LNCAP (cell line): Measurements from ENCODE around the gene ARHGAP5.

Source experiments
- TF ChIP-seq, protein P1 (sequence below): fragments of 450-650 bp; IDR thresholded peaks from 2 replicates; pipeline ENCODE4 v1.5.1; 2017; ENCODE audit warnings: mild to moderate bottlenecking

The ARHGAP5 gene

GRCh38 chr14:32129124-32129523 is 52.0 kb downstream of the ARHGAP5 start:
- TF ChIP-seq, protein P1, sequence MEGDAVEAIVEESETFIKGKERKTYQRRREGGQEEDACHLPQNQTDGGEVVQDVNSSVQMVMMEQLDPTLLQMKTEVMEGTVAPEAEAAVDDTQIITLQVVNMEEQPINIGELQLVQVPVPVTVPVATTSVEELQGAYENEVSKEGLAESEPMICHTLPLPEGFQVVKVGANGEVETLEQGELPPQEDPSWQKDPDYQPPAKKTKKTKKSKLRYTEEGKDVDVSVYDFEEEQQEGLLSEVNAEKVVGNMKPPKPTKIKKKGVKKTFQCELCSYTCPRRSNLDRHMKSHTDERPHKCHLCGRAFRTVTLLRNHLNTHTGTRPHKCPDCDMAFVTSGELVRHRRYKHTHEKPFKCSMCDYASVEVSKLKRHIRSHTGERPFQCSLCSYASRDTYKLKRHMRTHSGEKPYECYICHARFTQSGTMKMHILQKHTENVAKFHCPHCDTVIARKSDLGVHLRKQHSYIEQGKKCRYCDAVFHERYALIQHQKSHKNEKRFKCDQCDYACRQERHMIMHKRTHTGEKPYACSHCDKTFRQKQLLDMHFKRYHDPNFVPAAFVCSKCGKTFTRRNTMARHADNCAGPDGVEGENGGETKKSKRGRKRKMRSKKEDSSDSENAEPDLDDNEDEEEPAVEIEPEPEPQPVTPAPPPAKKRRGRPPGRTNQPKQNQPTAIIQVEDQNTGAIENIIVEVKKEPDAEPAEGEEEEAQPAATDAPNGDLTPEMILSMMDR, result no peak

GRCh38 chr14:32134448-32135097 is 57.5 kb downstream of the ARHGAP5 start:
- TF ChIP-seq, protein P1, result no peak

GRCh38 chr14:32136027-32136825 is 59.1 kb downstream of the ARHGAP5 start:
- TF ChIP-seq, protein P1, result no peak

- TF ChIP-seq, protein P1, result no peak
These were observed 60.2 kb downstream of the ARHGAP5 start for GRCh38 chr14:32137313-32137712.

- TF ChIP-seq, protein P1, result no peak
These were observed 60.8 kb downstream of the ARHGAP5 start for GRCh38 chr14:32137892-32138291.

GRCh38 chr14:32142341-32142740 is 65.2 kb downstream of the ARHGAP5 start:
- TF ChIP-seq, protein P1, result no peak

DNA sequence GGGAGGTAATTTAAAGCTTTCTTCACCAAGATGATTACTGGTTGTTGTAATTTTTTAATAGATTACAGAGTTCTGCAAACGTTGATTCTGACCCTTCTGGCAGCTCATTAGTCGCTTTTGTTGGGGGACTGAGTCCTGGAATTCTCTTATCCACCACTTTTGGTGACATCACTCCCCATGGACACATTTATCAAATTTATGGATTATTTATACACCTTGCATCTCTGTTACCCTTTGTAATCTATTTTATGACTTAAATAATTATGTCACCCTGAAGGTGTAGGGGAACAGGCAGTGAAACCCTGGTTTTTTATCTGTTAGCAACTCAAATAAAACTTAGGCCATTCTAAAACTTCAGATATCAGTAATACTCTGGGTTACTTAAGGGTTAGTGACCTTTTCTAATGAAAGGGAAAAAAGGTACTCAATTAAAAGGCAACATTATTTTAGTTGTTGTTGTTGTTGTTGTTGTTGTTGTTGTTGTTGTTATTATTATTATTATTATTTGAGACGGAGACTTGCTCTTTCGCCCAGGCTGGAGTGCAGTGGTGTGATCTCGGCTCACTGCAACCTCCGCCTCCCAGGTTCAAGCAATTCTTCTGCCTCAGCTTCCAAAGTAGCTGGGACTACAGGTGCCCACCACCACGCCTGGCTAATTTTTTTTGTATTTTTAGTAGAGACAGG is 65.8 kb downstream of the ARHGAP5 start:
- TF ChIP-seq, protein P1, result no peak
